Activated CD4-positive, alpha-beta memory T cell treated with anti-CD3 and anti-CD28 coated beads, Interleukin-2, amount 10 ng/mL, durations not matched to agents 7 days and 5 days (primary cell): Measurements from ENCODE around the gene APP. TPM values are rescaled to one million over a fixed set of nuclear protein-coding genes. Genes with fewer than 3 reads are reported as not detected.

Source experiments
- CTCF ChIA-PET: fragments of 350-600 bp; sonication (Branson Sonifier 250); formaldehyde crosslinking; loops from one replicate; lab custom pipeline; 2021; ENCODE audit warnings: antibody characterized with exemption, inconsistent platforms; lab: Charles Lee
- POLR2A ChIA-PET: fragments of 350-600 bp; sonication (Branson Sonifier 250); formaldehyde crosslinking; loops from one replicate; lab custom pipeline; 2021; ENCODE audit warnings: antibody characterized with exemption; lab: Charles Lee
- DNase-seq: peaks from one replicate; pipeline ENCODE4 v3.0.0-alpha.2; 2020
- H3K27ac Mint-ChIP-seq: one replicate; pipeline ENCODE4 v1.8.0; 2021; ENCODE audit warnings: mild to moderate bottlenecking, mixed read lengths
- H3K27me3 Mint-ChIP-seq: one replicate; pipeline ENCODE4 v1.8.0; 2021; ENCODE audit warnings: mixed read lengths
- H3K36me3 Mint-ChIP-seq: one replicate; pipeline ENCODE4 v1.8.0; 2021; ENCODE audit warnings: low read depth, mixed read lengths
- H3K4me1 Mint-ChIP-seq: one replicate; pipeline ENCODE4 v1.8.0; 2021; ENCODE audit warnings: mixed read lengths
- H3K4me3 Mint-ChIP-seq: one replicate; pipeline ENCODE4 v1.8.0; 2021; ENCODE audit warnings: mild to moderate bottlenecking, mixed read lengths
- H3K9me3 Mint-ChIP-seq: one replicate; pipeline ENCODE4 v1.8.0; 2021; ENCODE audit warnings: mixed read lengths
- total RNA-seq, 2 experiments: library from RNA; stranded (reverse); gene quantifications; one replicate each; pipeline ENCODE4 v1.2.3, GENCODE V29; 2021

The APP gene
- total RNA-seq, 2 experiments from 2014 or later = 25.5 to 29.9 TPM

GRCh38 chr21:25910809-25911208, 259.8 kb downstream of the APP start:
- Mint-ChIP-seq H3K36me3 (no peaks in the 10 kb centered on the region), H3K4me3 (no peak overlapping the region), H3K27ac (no peak overlapping the region), H3K4me1 (no peaks in the 10 kb centered on the region), H3K9me3 (no peaks in the 10 kb centered on the region), H3K27me3 (no peaks in the 10 kb centered on the region)
- DNase-seq = no peak
- POLR2A ChIA-PET = no interaction called here
- CTCF ChIA-PET = no interaction called here

- Mint-ChIP-seq H3K9me3 (no peaks in the 10 kb centered on the region), H3K27me3 (no peaks in the 10 kb centered on the region), H3K4me1 (no peaks in the 10 kb centered on the region), H3K4me3 (no peak overlapping the region), H3K36me3 (no peaks in the 10 kb centered on the region), H3K27ac (no peak overlapping the region)
- ChIA-PET POLR2A (no interaction called here), CTCF (no interaction called here)
- DNase-seq = no peak
Measured at GRCh38 chr21:25909341-25909740, 261.2 kb downstream of the APP start.

GRCh38 chr21:25908495-25908894, 262.1 kb downstream of the APP start:
- Mint-ChIP-seq H3K36me3 (no peaks in the 10 kb centered on the region), H3K4me3 (no peak overlapping the region), H3K27me3 (no peaks in the 10 kb centered on the region), H3K27ac (no peak overlapping the region), H3K4me1 (no peaks in the 10 kb centered on the region), H3K9me3 (no peaks in the 10 kb centered on the region)
- DNase-seq = no peak
- CTCF ChIA-PET = no interaction called here
- POLR2A ChIA-PET = no interaction called here

GRCh38 chr21:25907573-25908275, 262.8 kb downstream of the APP start:
- Mint-ChIP-seq H3K36me3 (no peaks in the 10 kb centered on the region), H3K4me1 (no peaks in the 10 kb centered on the region), H3K27ac (no peak overlapping the region), H3K4me3 (no peak overlapping the region), H3K9me3 (no peaks in the 10 kb centered on the region), H3K27me3 (no peaks in the 10 kb centered on the region)
- ChIA-PET POLR2A (no interaction called here), CTCF (no interaction called here)
- DNase-seq = no peak

- CTCF ChIA-PET = no interaction called here
- no peak overlapping the region for H3K27ac Mint-ChIP-seq
- DNase-seq = no peak
Measured at GRCh38 chr21:25906587-25906986, 264.0 kb downstream of the APP start.

GRCh38 chr21:25905126-25905525, 265.4 kb downstream of the APP start:
- Mint-ChIP-seq H3K9me3 (no peaks in the 10 kb centered on the region), H3K27ac (no peak overlapping the region), H3K4me3 (no peak overlapping the region), H3K27me3 (no peaks in the 10 kb centered on the region), H3K4me1 (no peaks in the 10 kb centered on the region), H3K36me3 (no peaks in the 10 kb centered on the region)
- CTCF ChIA-PET = no interaction called here
- POLR2A ChIA-PET = no interaction called here
- DNase-seq = no peak

More at GRCh38 chr21:25906587-25906986, 264.0 kb downstream of the APP start:
- no peaks in the 10 kb centered on the region for H3K4me1 Mint-ChIP-seq
- H3K27me3 Mint-ChIP-seq = no peaks in the 10 kb centered on the region
- H3K9me3 Mint-ChIP-seq = no peaks in the 10 kb centered on the region
- H3K36me3 Mint-ChIP-seq = no peaks in the 10 kb centered on the region
- no peak overlapping the region for H3K4me3 Mint-ChIP-seq
- POLR2A ChIA-PET = no interaction called here

GRCh38 chr21:25904044-25904695, 266.4 kb downstream of the APP start:
- no peak overlapping the region for H3K27ac Mint-ChIP-seq
- no peaks in the 10 kb centered on the region for H3K4me1 Mint-ChIP-seq
- no peak for DNase-seq
- ChIA-PET POLR2A (no interaction called here), CTCF (no interaction called here)
- no peak overlapping the region for H3K4me3 Mint-ChIP-seq
- H3K9me3 Mint-ChIP-seq = no peaks in the 10 kb centered on the region
- H3K27me3 Mint-ChIP-seq = no peaks in the 10 kb centered on the region
- H3K36me3 Mint-ChIP-seq = no peaks in the 10 kb centered on the region

- H3K4me1 Mint-ChIP-seq = no peaks in the 10 kb centered on the region
- DNase-seq = no peak
- H3K27me3 Mint-ChIP-seq = no peaks in the 10 kb centered on the region
- H3K36me3 Mint-ChIP-seq = no peaks in the 10 kb centered on the region
- POLR2A ChIA-PET = no interaction called here
- H3K4me3 Mint-ChIP-seq = no peak overlapping the region
- CTCF ChIA-PET = no interaction called here
- H3K27ac Mint-ChIP-seq = no peak overlapping the region
- H3K9me3 Mint-ChIP-seq = no peaks in the 10 kb centered on the region
Measured at GRCh38 chr21:25903607-25904006, 267.0 kb downstream of the APP start.

GRCh38 chr21:25901330-25901979, 269.1 kb downstream of the APP start:
- ChIA-PET POLR2A (no interaction called here), CTCF (interaction anchor here (1.1 kb wide), 1 partner anchor 269 kb away, joined by 5 read pairs; the partner anchor contains the start of gene APP)
- Mint-ChIP-seq H3K27ac (no peak overlapping the region), H3K4me1 (peaks cover 1% of the 10 kb centered on the region), H3K27me3 (no peaks in the 10 kb centered on the region), H3K9me3 (no peaks in the 10 kb centered on the region), H3K4me3 (no peak overlapping the region), H3K36me3 (no peaks in the 10 kb centered on the region)
- no peak for DNase-seq

- H3K4me1 Mint-ChIP-seq = peaks cover 1% of the 10 kb centered on the region
Measured at GRCh38 chr21:25898671-25899070, 271.9 kb downstream of the APP start.

GRCh38 chr21:25897383-25897782, 273.2 kb downstream of the APP start:
- no peak for DNase-seq
- no peaks in the 10 kb centered on the region for H3K36me3 Mint-ChIP-seq
- H3K27ac Mint-ChIP-seq = no peak overlapping the region
- POLR2A ChIA-PET = no interaction called here
- CTCF ChIA-PET = interaction anchor here (2.4 kb wide), 1 partner anchor 273 kb away, joined by 18 read pairs; the partner anchor contains the start of gene APP
- no peaks in the 10 kb centered on the region for H3K9me3 Mint-ChIP-seq
- H3K4me1 Mint-ChIP-seq = peaks cover 1% of the 10 kb centered on the region
- H3K27me3 Mint-ChIP-seq = no peaks in the 10 kb centered on the region
- no peak overlapping the region for H3K4me3 Mint-ChIP-seq

More at GRCh38 chr21:25898671-25899070, 271.9 kb downstream of the APP start:
- CTCF ChIA-PET = no interaction called here
- Mint-ChIP-seq H3K36me3 (no peaks in the 10 kb centered on the region), H3K4me3 (no peak overlapping the region), H3K9me3 (no peaks in the 10 kb centered on the region), H3K27me3 (no peaks in the 10 kb centered on the region), H3K27ac (no peak overlapping the region)
- POLR2A ChIA-PET = no interaction called here
- no peak for DNase-seq

GRCh38 chr21:25896501-25897056, 274.0 kb downstream of the APP start:
- no peaks in the 10 kb centered on the region for H3K27me3 Mint-ChIP-seq
- peaks cover 1% of the 10 kb centered on the region for H3K4me1 Mint-ChIP-seq
- H3K9me3 Mint-ChIP-seq = no peaks in the 10 kb centered on the region
- H3K36me3 Mint-ChIP-seq = no peaks in the 10 kb centered on the region
- DNase-seq = no peak
- CTCF ChIA-PET = interaction anchor here (0.9 to 2.6 kb wide), 8 partner anchors 13 to 821 kb away, joined by 3 to 18 read pairs (median 4); partner anchors contain the start of gene APP
- no peak overlapping the region for H3K27ac Mint-ChIP-seq
- POLR2A ChIA-PET = no interaction called here
- H3K4me3 Mint-ChIP-seq = no peak overlapping the region

- Mint-ChIP-seq H3K4me1 (peaks cover 1% of the 10 kb centered on the region), H3K27ac (no peak overlapping the region), H3K27me3 (no peaks in the 10 kb centered on the region), H3K36me3 (no peaks in the 10 kb centered on the region), H3K9me3 (no peaks in the 10 kb centered on the region), H3K4me3 (no peak overlapping the region)
- ChIA-PET CTCF (interaction anchor here (0.7 to 2.6 kb wide), 9 partner anchors 12 to 822 kb away, joined by 3 to 18 read pairs (median 4); partner anchors contain the start of gene APP), POLR2A (no interaction called here)
- DNase-seq = no peak
Measured at GRCh38 chr21:25895565-25896205, 274.9 kb downstream of the APP start.
